ENCODE results near the gene CAMKK2.
A peak's percentile ranks its signal among the peaks of the same experiment; 100 is the strongest.

Gene CAMKK2

DNA sequence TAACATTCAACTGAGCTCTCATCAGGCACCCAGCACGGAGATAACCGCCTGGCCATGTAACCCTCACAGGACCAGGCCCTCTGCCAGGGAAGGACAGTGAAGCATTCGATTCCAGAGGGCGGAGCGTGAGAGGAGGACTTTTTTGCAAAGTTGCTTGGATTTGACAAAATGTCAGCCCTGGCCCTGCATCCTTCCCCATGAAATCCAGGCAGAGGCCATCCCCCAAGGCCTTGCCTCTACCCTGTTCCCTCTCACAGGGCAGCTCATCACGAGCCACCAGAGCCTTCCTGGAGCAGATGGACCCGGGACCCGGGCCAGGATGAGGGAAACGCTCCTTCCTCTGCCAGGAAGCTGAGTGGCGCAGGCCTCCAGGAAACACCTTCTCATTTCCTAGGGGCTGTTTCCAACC lies 17.0 kb downstream of the CAMKK2 start:
- Mint-ChIP-seq H3K4me3 (no peak overlapping the region), H3K27me3 (no peaks in the 10 kb centered on the region), H3K4me1 (peaks cover 10 to 16% of the 10 kb centered on the region in 2 donors), H3K36me3 (peaks cover 20 to 29% of the 10 kb centered on the region in 2 donors), H3K9me3 (peaks cover 2 to 5% of the 10 kb centered on the region in 2 donors), H3K27ac (no peak overlapping the region)
- DNase-seq: no peak
- ATAC-seq (replicated peaks): no peak

DNA sequence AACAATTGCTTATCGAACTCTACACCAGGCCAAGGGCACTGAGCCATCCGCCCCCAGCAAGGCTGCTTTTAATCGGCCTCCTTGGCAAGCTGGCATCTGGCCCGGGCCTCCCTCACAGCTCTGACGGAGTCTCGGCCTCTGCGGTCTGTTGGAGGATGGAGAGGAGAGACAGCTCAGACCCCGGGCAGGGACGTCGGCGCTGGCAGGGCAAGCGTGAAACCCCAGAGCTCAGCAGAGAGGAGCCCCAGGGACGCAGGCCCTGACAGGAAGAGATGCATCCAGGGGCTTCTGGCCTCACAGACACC lies 17.5 kb downstream of the CAMKK2 start:
- Mint-ChIP-seq H3K27ac (no peak overlapping the region), H3K27me3 (no peaks in the 10 kb centered on the region), H3K9me3 (peaks cover 2 to 5% of the 10 kb centered on the region in 2 donors), H3K4me3 (no peak overlapping the region), H3K36me3 (peaks cover 20 to 29% of the 10 kb centered on the region in 2 donors), H3K4me1 (peaks cover 10 to 16% of the 10 kb centered on the region in 2 donors)
- DNase-seq (no peak), ATAC-seq (replicated peaks) (no peak)

DNA sequence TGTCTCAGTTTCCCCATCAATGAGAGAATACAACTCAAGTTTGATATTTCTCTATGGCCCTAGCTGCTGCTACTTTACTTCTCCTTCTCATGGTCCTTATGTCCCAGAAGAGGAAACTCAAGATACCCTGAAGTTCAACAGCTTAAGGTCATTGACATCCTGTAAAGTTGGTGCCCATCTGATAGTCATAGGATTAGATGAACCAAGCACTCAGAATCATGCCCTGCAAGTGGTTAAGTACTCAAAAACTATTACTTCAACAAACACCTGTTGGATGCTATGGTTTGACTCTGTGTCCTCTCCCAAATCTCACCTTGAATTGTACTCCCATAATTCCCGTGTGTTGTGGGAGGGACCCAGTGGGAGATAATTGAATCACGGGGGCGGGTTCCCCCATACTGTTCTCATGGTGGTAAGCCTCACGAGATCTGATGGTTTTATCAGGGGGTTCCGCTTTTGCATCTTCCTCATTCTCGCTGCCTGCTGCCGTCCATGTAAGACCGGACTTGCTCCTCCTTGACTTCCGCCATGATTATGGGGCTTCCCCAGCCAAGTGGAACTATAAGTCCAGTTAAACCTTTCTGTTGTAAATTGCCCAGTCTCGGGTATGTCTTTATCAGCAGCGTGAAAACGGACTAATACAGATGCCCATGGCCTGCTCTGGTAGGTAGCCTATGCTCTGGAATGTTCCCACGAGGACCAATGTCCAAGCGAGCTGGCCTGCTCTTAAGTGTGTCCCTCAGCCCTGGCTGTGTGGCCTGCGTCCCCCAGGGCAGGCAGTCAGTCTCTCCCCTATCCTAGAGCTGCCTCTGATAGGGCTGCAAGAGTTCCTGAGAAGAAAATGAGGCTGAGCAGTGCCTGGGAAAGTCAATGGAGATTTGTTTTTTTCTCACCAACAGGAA lies 18.1 kb downstream of the CAMKK2 start:
- H3K4me1 Mint-ChIP-seq: peaks cover 10 to 16% of the 10 kb centered on the region in 2 donors
- H3K36me3 Mint-ChIP-seq: peaks cover 23 to 33% of the 10 kb centered on the region in 2 donors
- ATAC-seq (replicated peaks) (no peak), DNase-seq (no peak)
- H3K27me3 Mint-ChIP-seq: no peaks in the 10 kb centered on the region
- H3K4me3 Mint-ChIP-seq: no peak overlapping the region
- H3K27ac Mint-ChIP-seq: peak overlapping the region; percentile 14
- H3K9me3 Mint-ChIP-seq: peaks cover 2 to 5% of the 10 kb centered on the region in 2 donors

DNA sequence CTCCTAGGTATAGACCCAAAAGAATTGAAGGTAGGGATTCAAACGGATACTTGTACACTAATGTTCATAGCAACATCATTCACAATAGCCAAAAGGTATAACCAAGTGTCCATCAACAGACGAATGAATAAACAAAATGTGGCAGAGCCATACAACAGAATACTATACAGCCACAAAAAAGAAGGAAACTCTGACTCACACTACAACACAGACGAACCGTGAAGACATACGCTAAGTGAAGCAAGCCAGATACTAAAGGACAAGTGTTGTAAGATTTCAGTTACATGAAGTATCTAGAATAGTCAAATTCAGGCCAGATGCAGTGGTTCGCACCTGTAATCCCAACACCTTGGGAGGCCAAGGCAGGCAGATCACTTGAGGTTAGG lies 19.1 kb downstream of the CAMKK2 start:
- Mint-ChIP-seq H3K4me3 (no peak overlapping the region), H3K27me3 (no peaks in the 10 kb centered on the region), H3K27ac (peak overlapping the region; percentile 76), H3K4me1 (peaks cover 10 to 16% of the 10 kb centered on the region in 2 donors), H3K36me3 (peaks cover 29 to 41% of the 10 kb centered on the region in 2 donors), H3K9me3 (peaks cover 2 to 5% of the 10 kb centered on the region in 2 donors)
- DNase-seq (no peak), ATAC-seq (replicated peaks) (peak; percentile 36 to 61)

DNA sequence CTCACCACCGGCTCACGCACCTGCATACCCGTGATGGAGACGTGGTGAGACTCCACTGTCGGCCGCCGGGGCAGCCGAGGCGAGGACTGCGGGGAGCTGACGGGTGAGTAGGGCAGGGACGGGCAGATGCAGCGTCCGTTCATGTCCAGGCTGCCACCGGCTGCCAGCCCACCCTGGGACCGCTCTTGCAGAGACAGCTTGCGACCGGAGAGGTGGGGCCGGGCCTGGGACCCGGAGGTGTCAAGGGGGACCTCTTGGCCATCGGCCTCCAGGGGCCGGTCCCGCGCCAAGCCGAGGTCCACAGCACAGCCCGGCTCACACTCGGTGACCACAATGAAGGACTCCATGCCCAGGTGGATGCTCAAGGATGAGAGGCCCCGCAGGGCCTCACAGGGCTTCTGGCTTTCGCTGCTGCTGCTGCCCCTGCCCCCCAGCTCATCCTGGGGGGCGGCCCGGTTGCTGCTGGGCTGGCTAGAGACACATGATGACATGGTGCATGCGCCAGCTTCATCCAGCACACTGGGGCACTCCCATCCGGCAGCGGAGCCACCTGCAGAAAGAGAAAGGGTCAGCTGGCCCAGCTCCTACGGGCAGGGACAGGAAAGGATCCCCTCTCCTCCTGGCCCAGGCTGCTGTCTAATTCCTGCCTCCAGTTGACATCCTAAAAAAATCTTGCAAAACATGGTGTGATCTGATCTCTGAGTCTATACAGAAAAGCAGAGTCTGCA lies 22.3 kb downstream of the CAMKK2 start:
- ATAC-seq (replicated peaks) (no peak), DNase-seq (no peak)
- Mint-ChIP-seq H3K27ac (peak overlapping the region; percentile 51), H3K4me3 (no peak overlapping the region), H3K4me1 (peaks cover 10 to 16% of the 10 kb centered on the region in 2 donors), H3K36me3 (peaks cover 33 to 54% of the 10 kb centered on the region in 2 donors), H3K9me3 (peaks cover 2 to 5% of the 10 kb centered on the region in 2 donors), H3K27me3 (no peaks in the 10 kb centered on the region)

DNA sequence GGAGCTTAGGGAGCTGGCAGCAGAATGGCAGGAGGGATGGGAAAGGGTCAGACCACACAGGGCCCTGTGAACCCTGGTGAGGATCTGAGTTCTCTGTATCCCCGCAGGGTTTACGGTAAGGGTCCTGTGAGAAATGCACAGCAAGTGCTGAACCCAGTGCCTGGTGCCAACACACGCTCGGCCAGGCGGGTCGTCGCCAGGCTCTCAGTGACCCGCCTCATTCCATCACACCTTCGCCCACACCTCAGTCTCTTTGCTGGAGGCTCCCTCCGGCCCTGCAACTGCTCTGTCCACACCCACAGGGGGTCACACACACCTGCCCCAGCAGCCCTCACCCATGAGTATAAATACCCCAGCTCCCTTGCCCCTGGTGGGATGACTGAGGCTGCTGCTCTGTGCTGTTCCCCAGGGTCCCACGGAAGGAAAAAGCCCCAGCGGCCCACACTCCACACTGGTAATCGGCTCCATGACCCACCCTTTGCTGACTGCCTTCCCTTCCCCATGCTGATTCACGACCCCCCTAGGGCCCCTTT lies 23.1 kb downstream of the CAMKK2 start:
- peaks cover 2 to 5% of the 10 kb centered on the region in 2 donors for H3K9me3 Mint-ChIP-seq
- H3K4me1 Mint-ChIP-seq: peaks cover 10% of the 10 kb centered on the region in 2 donors
- DNase-seq: no peak
- H3K36me3 Mint-ChIP-seq: peaks cover 35 to 56% of the 10 kb centered on the region in 2 donors
- no peaks in the 10 kb centered on the region for H3K27me3 Mint-ChIP-seq
- H3K4me3 Mint-ChIP-seq: no peak overlapping the region
- no peak for ATAC-seq (replicated peaks)
- H3K27ac Mint-ChIP-seq: peak overlapping the region; percentile 51

DNA sequence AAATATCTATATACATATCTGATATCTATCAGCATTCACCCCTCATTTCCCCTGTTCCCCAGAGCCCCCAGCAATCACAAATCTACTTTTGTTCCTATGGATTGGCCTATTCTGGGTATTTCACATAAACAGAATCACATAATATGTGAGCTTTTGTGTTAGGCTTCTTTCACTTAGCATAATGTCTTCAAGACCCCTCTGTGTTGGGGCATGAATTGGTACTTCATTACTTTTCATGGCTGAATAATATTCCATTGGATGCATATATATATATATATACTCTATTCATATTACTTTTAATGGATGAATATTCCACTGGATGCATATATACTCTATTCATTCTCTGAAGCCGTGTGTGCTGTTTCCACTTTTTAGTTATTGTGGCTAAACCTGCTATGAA lies 28.7 kb downstream of the CAMKK2 start:
- Mint-ChIP-seq H3K27ac (no peak overlapping the region), H3K36me3 (peaks cover 47 to 57% of the 10 kb centered on the region in 2 donors), H3K4me3 (no peak overlapping the region), H3K27me3 (no peaks in the 10 kb centered on the region), H3K4me1 (no peaks in the 10 kb centered on the region), H3K9me3 (no peaks in the 10 kb centered on the region)
- ATAC-seq (replicated peaks) (no peak), DNase-seq (no peak)

DNA sequence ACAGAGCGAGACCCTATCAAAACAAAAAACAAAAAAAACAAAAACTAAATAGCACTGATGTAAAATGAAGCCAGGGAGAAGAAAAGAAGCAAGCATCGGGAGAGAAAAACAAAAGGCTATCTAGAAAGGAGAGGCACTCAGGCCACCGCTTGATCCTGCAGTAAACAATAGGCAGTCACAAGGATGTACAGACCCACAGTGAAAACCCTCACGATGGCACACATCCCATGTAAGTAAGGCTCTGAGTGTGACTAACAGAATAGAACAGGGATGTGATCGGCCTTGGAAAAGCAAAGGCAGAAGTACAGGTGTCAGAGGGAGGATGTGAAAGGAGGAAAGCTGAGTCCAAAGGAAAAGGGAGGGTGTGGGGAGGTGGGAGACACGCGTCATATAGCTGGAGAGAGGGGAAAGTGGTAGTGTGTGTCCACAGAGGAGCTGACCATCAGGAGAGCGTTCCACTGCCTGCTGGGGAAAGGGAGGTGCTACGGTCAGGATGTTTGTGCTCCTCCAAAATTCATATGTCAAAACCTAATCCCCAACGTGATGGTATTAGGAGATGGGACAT lies 31.5 kb downstream of the CAMKK2 start:
- no peak overlapping the region for H3K27ac Mint-ChIP-seq
- H3K36me3 Mint-ChIP-seq: peaks cover 53 to 68% of the 10 kb centered on the region in 2 donors
- H3K27me3 Mint-ChIP-seq: no peaks in the 10 kb centered on the region
- H3K9me3 Mint-ChIP-seq: no peaks in the 10 kb centered on the region
- H3K4me1 Mint-ChIP-seq: no peaks in the 10 kb centered on the region
- ATAC-seq (replicated peaks): no peak
- no peak for DNase-seq
- no peak overlapping the region for H3K4me3 Mint-ChIP-seq

DNA sequence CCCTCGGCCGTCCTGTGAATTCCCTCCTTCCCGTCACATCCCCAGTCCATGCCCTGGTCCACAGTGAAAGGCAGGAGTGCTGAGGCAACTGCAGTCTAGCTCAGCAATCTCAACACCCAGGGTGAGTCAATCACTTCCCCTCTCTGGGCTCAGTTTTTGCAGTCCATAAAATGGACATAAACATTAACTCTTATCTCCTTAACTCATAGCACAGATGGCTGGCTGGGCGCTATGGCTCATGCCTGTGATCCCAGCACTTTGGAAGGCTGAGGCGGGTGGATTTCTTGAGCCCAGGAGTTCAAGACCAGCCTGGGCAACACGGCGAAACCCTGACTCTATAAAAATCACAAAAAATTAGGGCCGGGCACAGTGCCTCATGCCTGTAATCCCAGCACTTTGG lies 32.4 kb downstream of the CAMKK2 start:
- Mint-ChIP-seq H3K27ac (no peak overlapping the region), H3K27me3 (no peaks in the 10 kb centered on the region), H3K4me1 (no peaks in the 10 kb centered on the region), H3K4me3 (no peak overlapping the region), H3K36me3 (peaks cover 58 to 69% of the 10 kb centered on the region in 2 donors), H3K9me3 (no peaks in the 10 kb centered on the region)
- ATAC-seq (replicated peaks): no peak
- no peak for DNase-seq

DNA sequence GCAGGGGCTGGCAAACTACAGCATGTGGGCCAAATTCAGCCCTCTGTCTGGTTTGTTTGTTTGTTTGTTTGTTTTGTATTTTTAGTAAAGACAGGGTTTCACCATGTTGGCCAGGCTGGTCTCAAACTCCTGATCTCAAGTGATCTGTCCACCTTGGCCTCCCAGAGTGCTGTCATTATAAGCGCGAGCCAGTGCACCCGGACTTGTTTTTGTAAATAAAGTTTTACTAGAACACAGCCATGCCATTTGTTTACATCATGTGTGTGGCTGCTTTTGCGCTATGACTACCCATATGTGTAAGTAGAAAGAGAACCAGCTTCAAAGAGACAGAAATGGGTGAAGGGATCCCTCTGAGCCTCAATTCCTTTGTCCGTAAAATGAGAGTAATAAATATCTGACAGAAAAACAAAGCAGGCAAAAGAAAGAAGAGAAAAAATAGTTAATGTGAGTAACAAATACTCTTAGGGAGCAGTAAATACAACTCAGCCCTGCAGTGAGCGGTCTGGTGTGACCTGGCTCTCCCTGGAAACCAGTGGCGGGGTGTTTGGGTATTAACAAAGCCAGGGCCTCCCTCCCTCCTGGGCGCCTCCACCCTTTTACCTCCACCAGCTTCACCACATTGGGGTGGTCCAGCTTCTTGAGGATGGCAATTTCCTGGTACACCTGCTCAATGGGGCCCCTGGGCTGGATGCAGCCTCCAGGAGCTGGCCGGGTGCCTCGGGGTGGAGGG lies 33.1 kb downstream of the CAMKK2 start:
- Mint-ChIP-seq H3K9me3 (no peaks in the 10 kb centered on the region), H3K27me3 (no peaks in the 10 kb centered on the region), H3K4me3 (no peak overlapping the region), H3K4me1 (no peaks in the 10 kb centered on the region), H3K36me3 (peaks cover 53 to 69% of the 10 kb centered on the region in 2 donors), H3K27ac (no peak overlapping the region)
- no peak for DNase-seq
- no peak for ATAC-seq (replicated peaks)

DNA sequence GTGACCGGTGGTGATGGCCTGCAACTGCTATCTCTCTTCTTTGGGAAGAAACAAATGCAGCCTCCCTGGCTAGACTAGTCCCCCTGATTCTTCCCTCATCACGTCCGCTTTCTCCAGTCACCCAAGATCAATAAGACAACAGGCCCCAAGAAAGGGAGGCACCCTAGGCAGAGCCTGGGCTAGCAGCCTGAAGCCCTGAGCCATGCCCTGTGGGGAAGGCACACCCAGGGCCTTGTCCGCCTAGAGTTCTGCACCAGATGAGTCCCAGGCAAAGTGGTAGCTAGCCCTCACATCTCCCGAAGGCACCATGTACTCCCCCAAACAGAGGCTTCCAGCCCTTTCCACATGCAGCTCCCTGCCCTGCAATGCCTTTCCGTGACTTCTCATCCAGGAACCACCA lies 35.1 kb downstream of the CAMKK2 start:
- ATAC-seq (replicated peaks): no peak
- Mint-ChIP-seq H3K36me3 (peaks cover 56 to 69% of the 10 kb centered on the region in 2 donors), H3K27me3 (no peaks in the 10 kb centered on the region), H3K27ac (no peak overlapping the region), H3K4me1 (no peaks in the 10 kb centered on the region), H3K9me3 (no peaks in the 10 kb centered on the region), H3K4me3 (no peak overlapping the region)
- DNase-seq: no peak

DNA sequence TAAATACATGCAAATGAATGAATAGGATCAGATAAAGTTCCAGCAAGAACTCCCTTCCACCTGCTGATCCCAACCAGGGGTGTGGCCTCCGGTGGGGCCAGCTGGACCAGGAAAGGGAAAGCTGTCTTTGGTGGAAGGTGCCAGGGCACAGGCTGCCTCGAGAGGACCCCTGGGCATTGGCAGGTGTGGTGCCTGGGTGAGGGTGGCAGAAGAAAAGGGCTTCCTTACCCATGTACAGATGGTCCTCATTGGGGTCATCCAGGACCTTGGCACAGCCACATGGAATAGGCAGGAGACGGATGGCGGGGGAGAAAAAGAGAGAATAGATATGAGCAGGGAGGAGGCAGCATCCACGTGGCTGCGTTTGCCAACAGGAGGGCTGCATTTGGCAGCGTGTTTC lies 36.4 kb downstream of the CAMKK2 start:
- no peak overlapping the region for H3K4me3 Mint-ChIP-seq
- H3K4me1 Mint-ChIP-seq: peaks cover 0 to 1% of the 10 kb centered on the region in 2 donors
- H3K36me3 Mint-ChIP-seq: peaks cover 56 to 71% of the 10 kb centered on the region in 2 donors
- no peak for ATAC-seq (replicated peaks)
- H3K27me3 Mint-ChIP-seq: no peaks in the 10 kb centered on the region
- H3K9me3 Mint-ChIP-seq: no peaks in the 10 kb centered on the region
- no peak overlapping the region for H3K27ac Mint-ChIP-seq
- DNase-seq: no peak

DNA sequence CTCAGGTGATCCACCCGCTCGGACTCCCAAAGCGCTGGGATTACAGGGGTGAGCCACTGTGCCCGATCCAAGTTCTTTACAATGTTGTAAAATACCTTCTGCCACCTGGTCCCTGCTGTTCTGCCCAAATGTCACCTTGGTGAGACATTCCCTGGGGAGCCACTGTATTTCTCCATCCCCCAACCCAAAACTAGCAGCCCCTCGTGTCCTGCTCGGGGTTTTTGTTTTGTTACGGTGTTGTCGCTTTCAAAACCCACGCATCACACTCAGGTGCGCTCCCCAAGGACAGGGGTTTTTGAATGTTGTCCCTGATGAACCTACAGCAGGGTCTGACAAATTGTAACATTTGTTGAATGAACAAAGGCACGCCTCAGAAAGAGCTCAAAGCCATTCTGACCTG lies 37.4 kb downstream of the CAMKK2 start:
- Mint-ChIP-seq H3K27ac (no peak overlapping the region), H3K36me3 (peaks cover 58 to 72% of the 10 kb centered on the region in 2 donors), H3K27me3 (no peaks in the 10 kb centered on the region), H3K9me3 (no peaks in the 10 kb centered on the region), H3K4me3 (peak overlapping the region in 1 of 2 donors; percentile 22), H3K4me1 (peaks cover 0 to 1% of the 10 kb centered on the region in 2 donors)
- ATAC-seq (replicated peaks) (peak in 1 of 2 donors; percentile 28), DNase-seq (no peak)
